ENCODE data around the gene UMODL1.

DNA sequence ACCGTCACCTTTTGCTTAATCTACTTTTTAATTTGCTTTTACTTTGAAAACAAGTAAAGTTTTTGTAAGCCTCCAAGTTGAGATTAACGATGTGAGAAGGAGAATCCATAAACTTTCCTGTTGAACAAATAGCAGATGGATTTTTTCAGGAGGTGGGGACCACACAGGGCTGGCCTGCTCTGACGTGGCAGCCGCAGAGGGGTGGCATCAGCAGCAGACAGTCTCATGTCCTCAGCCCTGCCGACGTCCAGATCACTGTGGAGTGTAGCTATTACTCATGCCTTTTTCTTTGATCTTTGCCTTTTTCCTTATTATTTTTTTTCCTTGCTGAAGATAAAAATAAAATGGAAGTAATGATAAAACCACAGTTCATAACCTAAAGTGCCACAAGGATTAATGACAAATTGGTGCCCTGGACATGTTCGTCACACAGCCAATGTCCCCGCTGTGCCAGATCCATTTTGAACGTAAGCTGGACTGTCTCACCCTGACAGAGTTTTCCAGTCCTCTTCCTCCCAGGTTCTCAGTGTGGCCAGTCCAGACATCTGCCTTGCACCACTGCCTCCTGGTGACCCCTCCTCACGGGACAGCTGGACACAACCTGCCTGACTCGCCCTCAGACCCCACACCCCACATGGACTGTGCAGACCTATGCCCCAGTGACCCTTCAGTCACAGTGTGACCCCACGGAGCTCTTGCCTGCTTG, 45.6 kb upstream of the UMODL1 start:
- TF ChIP-seq, protein P1, sequence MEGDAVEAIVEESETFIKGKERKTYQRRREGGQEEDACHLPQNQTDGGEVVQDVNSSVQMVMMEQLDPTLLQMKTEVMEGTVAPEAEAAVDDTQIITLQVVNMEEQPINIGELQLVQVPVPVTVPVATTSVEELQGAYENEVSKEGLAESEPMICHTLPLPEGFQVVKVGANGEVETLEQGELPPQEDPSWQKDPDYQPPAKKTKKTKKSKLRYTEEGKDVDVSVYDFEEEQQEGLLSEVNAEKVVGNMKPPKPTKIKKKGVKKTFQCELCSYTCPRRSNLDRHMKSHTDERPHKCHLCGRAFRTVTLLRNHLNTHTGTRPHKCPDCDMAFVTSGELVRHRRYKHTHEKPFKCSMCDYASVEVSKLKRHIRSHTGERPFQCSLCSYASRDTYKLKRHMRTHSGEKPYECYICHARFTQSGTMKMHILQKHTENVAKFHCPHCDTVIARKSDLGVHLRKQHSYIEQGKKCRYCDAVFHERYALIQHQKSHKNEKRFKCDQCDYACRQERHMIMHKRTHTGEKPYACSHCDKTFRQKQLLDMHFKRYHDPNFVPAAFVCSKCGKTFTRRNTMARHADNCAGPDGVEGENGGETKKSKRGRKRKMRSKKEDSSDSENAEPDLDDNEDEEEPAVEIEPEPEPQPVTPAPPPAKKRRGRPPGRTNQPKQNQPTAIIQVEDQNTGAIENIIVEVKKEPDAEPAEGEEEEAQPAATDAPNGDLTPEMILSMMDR (IDR thresholded peaks at IDR 0.05; ENCODE audit: poor library complexity): no peak
- no peak for TF ChIP-seq EZH2phosphoT487 (IDR thresholded peaks at IDR 0.05; ENCODE audit: low read depth, severe bottlenecking, unreplicated experiment)
- TF ChIP-seq EZH2 (IDR thresholded peaks at IDR 0.05; ENCODE audit: borderline replicate concordance): no peak
